ENCODE measurements around the gene SPATA13.

DNA sequence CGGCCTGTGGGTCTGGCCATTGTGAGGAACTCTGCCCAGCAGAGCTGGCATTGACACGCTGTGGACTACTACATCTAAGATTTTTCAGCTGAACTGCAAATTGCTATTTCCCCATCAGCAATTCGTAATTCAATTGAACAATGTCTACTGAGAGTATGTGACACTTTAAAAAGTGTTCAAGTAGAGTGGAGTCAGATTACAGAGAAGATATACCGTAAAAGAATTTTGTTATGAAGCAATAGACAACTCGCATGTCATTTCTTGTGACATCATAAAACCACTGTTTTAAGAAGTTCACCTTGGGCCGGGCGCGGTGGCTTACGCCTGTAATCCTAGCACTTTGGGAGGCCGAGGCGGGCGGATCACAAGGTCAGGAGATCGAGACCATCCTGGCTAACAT lies 116.3 kb downstream of the SPATA13 start:
- TF ChIP-seq ZBTB1 (tag by site-specific recombination; IDR thresholded peaks at IDR 0.05), result no peak
- TF ChIP-seq, protein P1, sequence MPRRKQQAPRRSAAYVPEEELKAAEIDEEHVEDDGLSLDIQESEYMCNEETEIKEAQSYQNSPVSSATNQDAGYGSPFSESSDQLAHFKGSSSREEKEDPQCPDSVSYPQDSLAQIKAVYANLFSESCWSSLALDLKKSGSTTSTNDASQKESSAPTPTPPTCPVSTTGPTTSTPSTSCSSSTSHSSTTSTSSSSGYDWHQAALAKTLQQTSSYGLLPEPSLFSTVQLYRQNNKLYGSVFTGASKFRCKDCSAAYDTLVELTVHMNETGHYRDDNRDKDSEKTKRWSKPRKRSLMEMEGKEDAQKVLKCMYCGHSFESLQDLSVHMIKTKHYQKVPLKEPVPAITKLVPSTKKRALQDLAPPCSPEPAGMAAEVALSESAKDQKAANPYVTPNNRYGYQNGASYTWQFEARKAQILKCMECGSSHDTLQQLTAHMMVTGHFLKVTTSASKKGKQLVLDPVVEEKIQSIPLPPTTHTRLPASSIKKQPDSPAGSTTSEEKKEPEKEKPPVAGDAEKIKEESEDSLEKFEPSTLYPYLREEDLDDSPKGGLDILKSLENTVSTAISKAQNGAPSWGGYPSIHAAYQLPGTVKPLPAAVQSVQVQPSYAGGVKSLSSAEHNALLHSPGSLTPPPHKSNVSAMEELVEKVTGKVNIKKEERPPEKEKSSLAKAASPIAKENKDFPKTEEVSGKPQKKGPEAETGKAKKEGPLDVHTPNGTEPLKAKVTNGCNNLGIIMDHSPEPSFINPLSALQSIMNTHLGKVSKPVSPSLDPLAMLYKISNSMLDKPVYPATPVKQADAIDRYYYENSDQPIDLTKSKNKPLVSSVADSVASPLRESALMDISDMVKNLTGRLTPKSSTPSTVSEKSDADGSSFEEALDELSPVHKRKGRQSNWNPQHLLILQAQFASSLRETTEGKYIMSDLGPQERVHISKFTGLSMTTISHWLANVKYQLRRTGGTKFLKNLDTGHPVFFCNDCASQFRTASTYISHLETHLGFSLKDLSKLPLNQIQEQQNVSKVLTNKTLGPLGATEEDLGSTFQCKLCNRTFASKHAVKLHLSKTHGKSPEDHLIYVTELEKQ (tag by site-specific recombination; IDR thresholded peaks at IDR 0.05; ENCODE audit: borderline replicate concordance), result no peak
- TF ChIP-seq, protein P2, sequence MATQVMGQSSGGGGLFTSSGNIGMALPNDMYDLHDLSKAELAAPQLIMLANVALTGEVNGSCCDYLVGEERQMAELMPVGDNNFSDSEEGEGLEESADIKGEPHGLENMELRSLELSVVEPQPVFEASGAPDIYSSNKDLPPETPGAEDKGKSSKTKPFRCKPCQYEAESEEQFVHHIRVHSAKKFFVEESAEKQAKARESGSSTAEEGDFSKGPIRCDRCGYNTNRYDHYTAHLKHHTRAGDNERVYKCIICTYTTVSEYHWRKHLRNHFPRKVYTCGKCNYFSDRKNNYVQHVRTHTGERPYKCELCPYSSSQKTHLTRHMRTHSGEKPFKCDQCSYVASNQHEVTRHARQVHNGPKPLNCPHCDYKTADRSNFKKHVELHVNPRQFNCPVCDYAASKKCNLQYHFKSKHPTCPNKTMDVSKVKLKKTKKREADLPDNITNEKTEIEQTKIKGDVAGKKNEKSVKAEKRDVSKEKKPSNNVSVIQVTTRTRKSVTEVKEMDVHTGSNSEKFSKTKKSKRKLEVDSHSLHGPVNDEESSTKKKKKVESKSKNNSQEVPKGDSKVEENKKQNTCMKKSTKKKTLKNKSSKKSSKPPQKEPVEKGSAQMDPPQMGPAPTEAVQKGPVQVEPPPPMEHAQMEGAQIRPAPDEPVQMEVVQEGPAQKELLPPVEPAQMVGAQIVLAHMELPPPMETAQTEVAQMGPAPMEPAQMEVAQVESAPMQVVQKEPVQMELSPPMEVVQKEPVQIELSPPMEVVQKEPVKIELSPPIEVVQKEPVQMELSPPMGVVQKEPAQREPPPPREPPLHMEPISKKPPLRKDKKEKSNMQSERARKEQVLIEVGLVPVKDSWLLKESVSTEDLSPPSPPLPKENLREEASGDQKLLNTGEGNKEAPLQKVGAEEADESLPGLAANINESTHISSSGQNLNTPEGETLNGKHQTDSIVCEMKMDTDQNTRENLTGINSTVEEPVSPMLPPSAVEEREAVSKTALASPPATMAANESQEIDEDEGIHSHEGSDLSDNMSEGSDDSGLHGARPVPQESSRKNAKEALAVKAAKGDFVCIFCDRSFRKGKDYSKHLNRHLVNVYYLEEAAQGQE (tag by site-specific recombination; IDR thresholded peaks at IDR 0.05), result no peak
- no peak for TF ChIP-seq RBAK (tag by site-specific recombination; IDR thresholded peaks at IDR 0.05)

Measured in HEK293 (cell line).